Peyer's patch (tissue), 4 donors: ENCODE measurements around the gene CA11. TPM values are rescaled to one million over a fixed set of nuclear protein-coding genes. Genes with fewer than 3 reads are reported as not detected.

ENCODE experiments used
- DNase-seq, 3 donors: peaks; one replicate each; pipeline ENCODE4 v3.0.0-alpha.2; 2017 to 2019
- H3K27ac ChIP-seq, 4 donors: fragments of 200-600 bp; sonication (generic); one replicate each; pipeline ENCODE4 v1.5.1; 2016 to 2019
- H3K27me3 ChIP-seq, 2 donors: fragments of 200-600 bp; sonication (generic); one replicate each; pipeline ENCODE4 v1.5.1; 2019
- H3K36me3 ChIP-seq, 3 donors: fragments of 200-600 bp; sonication (generic); one replicate each; pipeline ENCODE4 v1.5.1; 2016 to 2019
- H3K4me1 ChIP-seq, 4 donors: fragments of 200-600 bp; sonication (generic); one replicate each; pipeline ENCODE4 v1.5.1; 2016 to 2019
- H3K4me3 ChIP-seq, 4 donors: fragments of 200-600 bp; sonication (generic); 1 replicate in 3 of 4; 2 replicates in 1 of 4; pipeline ENCODE4 v1.5.1; 2016 to 2019; ENCODE audit warnings: mild to moderate bottlenecking in 1 of 4
- H3K9me3 ChIP-seq, 4 donors: fragments of 200-600 bp; sonication (generic); one replicate each; pipeline ENCODE4 v1.5.1; 2016 to 2019; ENCODE audit warnings: mild to moderate bottlenecking in 1 of 4
- POLR2A ChIP-seq, 2 donors: fragments of 450-650 bp; IDR thresholded peaks; one replicate each; pipeline ENCODE4 v1.5.1; 2017; ENCODE audit warnings: antibody characterized with exemption in 2 of 2, mild to moderate bottlenecking in 2 of 2, moderate library complexity in 2 of 2
- total RNA-seq, 4 donors: library from RNA; depleted of rRNA; stranded (reverse); fragments of >200 nt; gene quantifications; one replicate each; pipeline ENCODE4 v1.1.0, GENCODE V29; 2016
- TF ChIP-seq, protein P1 (sequence below), 6 experiments: fragments of 450-650 bp in 4 of 6; fragments of 200-600 bp in 2 of 6; sonication (generic) in 1 of 6; IDR thresholded peaks; one replicate each; pipeline ENCODE4 v1.5.1; 2017 to 2019; ENCODE audit warnings: antibody characterized with exemption in 6 of 6, mild to moderate bottlenecking in 3 of 6, moderate library complexity in 1 of 6

Gene CA11
- total RNA-seq, 4 donors from 2014 or later = 0.70 to 8.3 (median 2.1) TPM

DNA sequence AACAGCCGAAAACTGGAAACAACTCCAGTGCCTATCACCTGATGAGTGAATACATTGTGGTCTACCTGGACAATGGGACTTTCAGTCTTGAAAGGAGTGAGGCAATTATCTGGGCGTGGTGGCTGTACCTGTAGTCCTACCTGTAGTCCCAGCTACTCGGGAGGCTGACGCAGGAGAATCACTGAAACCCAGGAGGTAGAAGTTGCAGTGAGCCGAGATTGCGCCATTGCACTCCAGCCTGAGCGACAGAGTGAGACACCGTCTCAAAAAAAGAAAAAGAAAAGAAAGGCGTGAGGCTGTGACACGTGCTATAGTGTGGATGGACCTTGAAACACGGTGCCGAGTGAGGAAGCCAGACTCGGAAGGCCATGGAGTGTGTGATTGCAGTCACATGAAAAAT is 30.9 kb upstream of the CA11 start:
- Histone ChIP-seq H3K4me1 (peaks cover 0 to 13% (median 0%) of the 10 kb centered on the region in 4 donors), H3K27me3 (no peaks in the 10 kb centered on the region), H3K27ac (peak overlapping the region in 3 of 4 donors; percentile 66 to 95 (median 87)), H3K4me3 (no peak overlapping the region), H3K9me3 (no peaks in the 10 kb centered on the region), H3K36me3 (no peaks in the 10 kb centered on the region)
- TF ChIP-seq POLR2A (IDR thresholded peaks at IDR 0.05) = peak; percentile 40 to 66
- TF ChIP-seq, protein P1, sequence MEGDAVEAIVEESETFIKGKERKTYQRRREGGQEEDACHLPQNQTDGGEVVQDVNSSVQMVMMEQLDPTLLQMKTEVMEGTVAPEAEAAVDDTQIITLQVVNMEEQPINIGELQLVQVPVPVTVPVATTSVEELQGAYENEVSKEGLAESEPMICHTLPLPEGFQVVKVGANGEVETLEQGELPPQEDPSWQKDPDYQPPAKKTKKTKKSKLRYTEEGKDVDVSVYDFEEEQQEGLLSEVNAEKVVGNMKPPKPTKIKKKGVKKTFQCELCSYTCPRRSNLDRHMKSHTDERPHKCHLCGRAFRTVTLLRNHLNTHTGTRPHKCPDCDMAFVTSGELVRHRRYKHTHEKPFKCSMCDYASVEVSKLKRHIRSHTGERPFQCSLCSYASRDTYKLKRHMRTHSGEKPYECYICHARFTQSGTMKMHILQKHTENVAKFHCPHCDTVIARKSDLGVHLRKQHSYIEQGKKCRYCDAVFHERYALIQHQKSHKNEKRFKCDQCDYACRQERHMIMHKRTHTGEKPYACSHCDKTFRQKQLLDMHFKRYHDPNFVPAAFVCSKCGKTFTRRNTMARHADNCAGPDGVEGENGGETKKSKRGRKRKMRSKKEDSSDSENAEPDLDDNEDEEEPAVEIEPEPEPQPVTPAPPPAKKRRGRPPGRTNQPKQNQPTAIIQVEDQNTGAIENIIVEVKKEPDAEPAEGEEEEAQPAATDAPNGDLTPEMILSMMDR (IDR thresholded peaks at IDR 0.05) = peak in 1 of 6 experiments; percentile 7
- DNase-seq = peak in 2 of 3 donors; percentile 75 to 85

DNA sequence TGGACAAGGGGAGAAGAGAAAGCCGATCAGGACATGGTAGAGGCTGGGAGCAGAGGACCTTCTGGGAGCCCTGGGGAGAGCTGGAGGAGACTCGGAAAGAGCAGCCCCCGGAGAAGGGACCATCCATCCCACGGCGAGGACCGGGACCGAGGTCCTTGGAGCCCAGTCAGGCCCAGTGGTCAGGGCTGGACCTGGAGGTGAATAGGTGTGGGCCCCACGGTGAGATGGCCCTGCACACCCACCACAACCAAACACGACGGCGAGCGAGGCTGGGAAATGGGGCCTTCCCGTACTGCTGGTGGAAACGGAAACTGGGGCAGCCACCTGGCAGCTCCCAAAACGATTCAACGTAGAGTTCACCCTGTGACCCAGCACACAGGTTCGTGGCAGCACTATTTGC is 30.5 kb upstream of the CA11 start:
- Histone ChIP-seq H3K27ac (peak overlapping the region in 3 of 4 donors; percentile 66 to 95 (median 87)), H3K4me3 (no peak overlapping the region)
- no peak for DNase-seq

DNA sequence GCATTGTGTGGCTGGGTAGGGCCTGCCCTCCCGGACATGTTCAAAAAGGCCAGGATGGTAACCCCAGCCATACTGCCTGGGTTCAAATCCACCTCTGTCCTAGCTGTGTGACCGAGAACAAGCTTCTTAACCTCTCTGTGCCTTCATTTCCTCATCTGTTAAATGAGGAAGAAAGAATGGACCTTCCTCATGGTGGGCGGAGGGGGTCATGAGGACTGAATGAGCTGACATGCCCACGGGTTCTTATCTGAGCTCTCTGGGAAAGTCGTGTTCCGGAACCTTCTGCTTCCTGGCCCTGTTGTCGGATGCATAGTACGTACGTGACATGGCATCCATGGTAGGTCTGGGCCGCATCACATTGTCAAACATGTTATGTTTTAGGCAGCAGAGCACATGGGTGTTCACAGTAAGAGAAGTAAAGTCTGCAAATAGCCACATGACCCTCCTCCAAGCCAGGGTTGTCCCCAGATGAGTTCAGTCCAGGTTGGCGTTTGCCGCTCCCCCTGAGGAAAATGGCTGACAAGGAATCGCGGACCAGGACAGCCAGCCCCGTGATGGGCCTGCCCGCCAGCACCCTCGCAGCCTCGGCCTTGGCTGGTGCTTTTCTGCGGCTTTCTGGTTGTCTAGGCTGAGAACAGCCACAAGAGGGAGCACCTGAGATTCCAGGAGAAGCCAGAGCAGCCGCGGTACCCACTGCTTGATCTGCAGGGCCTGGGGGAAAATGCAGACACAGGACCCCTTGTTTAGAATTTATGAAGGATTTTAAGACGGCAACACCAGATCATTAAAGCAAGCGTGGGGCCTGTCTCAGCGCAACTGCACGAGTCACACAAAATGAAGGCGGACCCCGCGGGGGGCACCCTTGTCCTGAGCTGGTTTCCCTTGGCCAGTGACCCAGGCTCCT is 29.2 kb upstream of the CA11 start:
- peaks cover 0 to 13% (median 0%) of the 10 kb centered on the region in 4 donors for H3K4me1 ChIP-seq
- no peaks in the 10 kb centered on the region for H3K27me3 ChIP-seq
- DNase-seq = peak; percentile 78 to 93 (median 79)
- H3K27ac ChIP-seq = peak overlapping the region in 1 of 4 donors; percentile 95
- no peak for TF ChIP-seq POLR2A (IDR thresholded peaks at IDR 0.05)
- TF ChIP-seq, protein P1 (IDR thresholded peaks at IDR 0.05) = peak; percentile 69 to 92 (median 86)
- no peaks in the 10 kb centered on the region for H3K36me3 ChIP-seq
- no peak overlapping the region for H3K4me3 ChIP-seq
- H3K9me3 ChIP-seq = no peaks in the 10 kb centered on the region

More for the DNA sequence above, 30.5 kb upstream of the CA11 start:
- Histone ChIP-seq H3K36me3 (no peaks in the 10 kb centered on the region), H3K27me3 (no peaks in the 10 kb centered on the region), H3K4me1 (peaks cover 0 to 13% (median 0%) of the 10 kb centered on the region in 4 donors), H3K9me3 (no peaks in the 10 kb centered on the region)
- TF ChIP-seq POLR2A (IDR thresholded peaks at IDR 0.05) = no peak
- TF ChIP-seq, protein P1 (IDR thresholded peaks at IDR 0.05) = no peak

DNA sequence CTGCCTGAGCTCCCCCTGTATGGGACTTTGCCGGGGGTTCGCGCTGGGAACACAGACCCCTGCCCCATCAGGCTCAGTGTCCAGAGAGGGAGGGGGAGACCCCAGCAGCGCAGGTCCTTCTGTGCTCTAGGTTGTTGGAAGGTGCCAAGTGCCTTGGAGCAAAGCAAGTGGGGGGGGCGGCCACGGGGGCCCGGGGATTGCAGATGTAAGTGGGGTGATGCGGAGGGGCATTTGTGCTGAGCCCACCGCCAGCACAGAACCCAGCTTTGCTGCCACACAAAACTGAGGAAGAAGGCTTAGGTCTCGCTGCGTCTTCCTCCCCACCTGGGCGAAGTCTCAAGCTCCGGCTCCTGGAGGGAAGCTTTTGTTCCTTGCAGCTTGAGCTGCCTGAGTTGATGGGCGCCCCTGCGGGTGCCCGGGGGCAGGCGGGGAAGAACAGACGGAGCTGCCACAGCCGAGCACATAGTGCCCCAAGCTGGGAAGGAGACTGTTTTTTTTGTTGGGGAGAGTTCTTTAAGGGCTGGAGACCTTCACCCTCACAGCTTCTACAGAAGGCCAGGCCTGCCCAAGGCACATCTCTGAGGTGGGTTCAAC is 28.3 kb upstream of the CA11 start:
- TF ChIP-seq, protein P1 (IDR thresholded peaks at IDR 0.05) = no peak
- TF ChIP-seq POLR2A (IDR thresholded peaks at IDR 0.05) = no peak
- Histone ChIP-seq H3K4me1 (peaks cover 0 to 13% (median 0%) of the 10 kb centered on the region in 4 donors), H3K9me3 (no peaks in the 10 kb centered on the region), H3K27me3 (no peaks in the 10 kb centered on the region), H3K27ac (no peak overlapping the region), H3K36me3 (no peaks in the 10 kb centered on the region), H3K4me3 (no peak overlapping the region)
- DNase-seq = no peak

DNA sequence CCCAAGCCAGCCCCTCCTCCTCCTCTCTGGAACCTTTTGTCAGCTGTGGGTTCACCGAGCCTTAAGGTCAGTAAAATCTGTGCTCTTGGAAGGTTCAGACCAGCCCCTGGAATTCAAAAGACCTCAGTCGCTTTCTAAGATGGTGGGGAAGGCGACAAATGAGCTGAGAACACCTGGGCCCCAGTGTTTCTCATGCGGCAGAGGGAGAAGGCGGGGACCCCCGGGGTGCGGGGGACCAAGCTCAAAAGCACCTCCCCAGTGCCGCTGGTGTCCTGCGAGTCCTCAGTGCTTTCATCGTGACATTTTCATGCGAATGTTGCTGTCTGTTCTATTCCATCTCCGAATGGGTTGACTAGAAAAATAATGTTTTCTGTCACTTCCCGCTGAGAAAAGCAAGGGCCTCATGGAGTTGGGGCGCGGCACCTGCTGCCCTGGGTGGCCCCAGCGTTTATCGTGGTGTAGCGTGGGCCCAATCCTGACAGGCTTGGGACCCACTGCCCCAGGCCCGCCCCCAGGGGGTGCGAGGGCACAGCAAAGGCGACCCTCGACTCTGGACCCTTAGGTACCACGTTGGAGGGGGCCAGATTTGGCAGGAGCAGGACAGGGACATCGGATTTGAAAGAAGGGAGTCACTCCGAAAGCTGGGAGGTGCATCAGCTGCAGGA is 27.6 kb upstream of the CA11 start:
- Histone ChIP-seq H3K4me3 (no peak overlapping the region), H3K4me1 (peaks cover 0 to 13% (median 0%) of the 10 kb centered on the region in 4 donors), H3K27ac (no peak overlapping the region), H3K36me3 (no peaks in the 10 kb centered on the region), H3K9me3 (no peaks in the 10 kb centered on the region), H3K27me3 (no peaks in the 10 kb centered on the region)
- TF ChIP-seq, protein P1 (IDR thresholded peaks at IDR 0.05) = no peak
- TF ChIP-seq POLR2A (IDR thresholded peaks at IDR 0.05) = no peak
- DNase-seq = no peak
